ENCODE data around the gene ULK4.
A peak's percentile ranks its signal among the peaks of the same experiment; 100 is the strongest.
"Not testable (repeated sequence)": the region's sequence is repeated elsewhere in the genome, so short reads cannot be mapped to it uniquely, and the experiment has no call there.

ULK4 gene

GRCh38 chr3:41565948-41566514, 395.9 kb downstream of the ULK4 start:
- DNase-seq = no peak

GRCh38 chr3:41565003-41565402, 396.9 kb downstream of the ULK4 start:
- no peak for DNase-seq

- DNase-seq = not testable (repeated sequence)
These were observed 405.7 kb downstream of the ULK4 start for GRCh38 chr3:41556245-41556644.

GRCh38 chr3:41532976-41533375, 428.9 kb downstream of the ULK4 start:
- peak in 1 of 2 experiments; percentile 60 for DNase-seq

GRCh38 chr3:41526995-41527573, 434.8 kb downstream of the ULK4 start:
- no peak for DNase-seq

GRCh38 chr3:41525303-41526064, 436.4 kb downstream of the ULK4 start:
- no peak for DNase-seq

GRCh38 chr3:41523897-41524296, 438.0 kb downstream of the ULK4 start:
- DNase-seq = no peak

- no peak for DNase-seq
These were observed 439.3 kb downstream of the ULK4 start for GRCh38 chr3:41522612-41523011.

- no peak for DNase-seq
These were observed 440.8 kb downstream of the ULK4 start for GRCh38 chr3:41521010-41521655.

GRCh38 chr3:41519746-41520145, 442.2 kb downstream of the ULK4 start:
- no peak for DNase-seq

- DNase-seq = no peak
These were observed 443.3 kb downstream of the ULK4 start for GRCh38 chr3:41518626-41519025.

- no peak for DNase-seq
These were observed 453.7 kb downstream of the ULK4 start for GRCh38 chr3:41508063-41508696.

- no peak for DNase-seq
These were observed 454.4 kb downstream of the ULK4 start for GRCh38 chr3:41507336-41508062.

GRCh38 chr3:41503998-41504623, 457.8 kb downstream of the ULK4 start:
- DNase-seq = no peak

- DNase-seq = no peak
These were observed 459.4 kb downstream of the ULK4 start for GRCh38 chr3:41502481-41502880.

- no peak for DNase-seq
These were observed 459.9 kb downstream of the ULK4 start for GRCh38 chr3:41502023-41502422.

- DNase-seq = no peak
These were observed 463.1 kb downstream of the ULK4 start for GRCh38 chr3:41498847-41499246.

GRCh38 chr3:41490360-41490759, 471.5 kb downstream of the ULK4 start:
- no peak for DNase-seq

GRCh38 chr3:41489231-41489630, 472.7 kb downstream of the ULK4 start:
- no peak for DNase-seq

GRCh38 chr3:41488501-41488900, 473.4 kb downstream of the ULK4 start:
- DNase-seq = no peak

- no peak for DNase-seq
These were observed 476.4 kb downstream of the ULK4 start for GRCh38 chr3:41485484-41485883.

- DNase-seq = no peak
These were observed 479.8 kb downstream of the ULK4 start for GRCh38 chr3:41482134-41482533.
